Breast epithelium (tissue), 4 donors: ENCODE data around the gene TIFAB. TPM values are rescaled to one million over a fixed set of nuclear protein-coding genes. Genes with fewer than 3 reads are reported as not detected.

Source experiments
- DNase-seq, 2 donors: peaks; one replicate each; pipeline ENCODE4 v3.0.0-alpha.2; 2019; ENCODE audit warnings: low spot score in 2 of 2
- H3K27ac ChIP-seq, 2 donors: fragments of 200-600 bp; sonication (generic) in 1 of 2; one replicate each; pipeline ENCODE4 v1.5.1; 2016 to 2019; ENCODE audit warnings: mild to moderate bottlenecking in 1 of 2
- H3K27me3 ChIP-seq, 2 donors: fragments of 200-600 bp; sonication (generic) in 1 of 2; one replicate each; pipeline versions ENCODE4 v1.5.1 to v1.6.0; 2017 to 2019; ENCODE audit warnings: control low read depth in 1 of 2, mild to moderate bottlenecking in 1 of 2
- H3K36me3 ChIP-seq: fragments of 200-600 bp; one replicate; pipeline ENCODE4 v1.5.1; 2019
- H3K4me1 ChIP-seq, 2 donors: fragments of 200-600 bp; sonication (generic); one replicate each; pipeline ENCODE4 v1.5.1; 2016 to 2019; ENCODE audit warnings: control low read depth in 1 of 2
- H3K4me3 ChIP-seq, 3 donors: fragments of 200-600 bp; sonication (generic); 1 replicate in 2 of 3; 2 replicates in 1 of 3; pipeline ENCODE4 v1.5.1; 2016 to 2019; ENCODE audit warnings: mild to moderate bottlenecking in 3 of 3, moderate library complexity in 2 of 3
- H3K9me3 ChIP-seq, 2 donors: fragments of 200-600 bp; sonication (generic) in 1 of 2; one replicate each; pipeline ENCODE4 v1.5.1; 2016 to 2019; ENCODE audit warnings: control low read depth in 1 of 2
- POLR2A ChIP-seq: fragments of 450-650 bp; IDR thresholded peaks from one replicate; pipeline ENCODE4 v1.6.1; 2016; ENCODE audit warnings: antibody characterized with exemption, mild to moderate bottlenecking, moderate library complexity
- POLR2AphosphoS5 ChIP-seq, 3 donors: sonication (generic); formaldehyde crosslinking; IDR thresholded peaks; one replicate each; pipeline ENCODE4 v1.6.1; 2017; ENCODE audit warnings: antibody characterized with exemption in 3 of 3
- intact Hi-C: fragments of 100-400 bp; cut with DNase I; formaldehyde crosslinking; loops from one replicate; pipeline ENCODE4 v1.15.1; 2023; ENCODE audit warnings: low total_unique reads
- total RNA-seq, 3 donors: library from RNA; depleted of rRNA; stranded (reverse); fragments of >200 nt; gene quantifications; one replicate each; pipeline ENCODE4 v1.1.0, GENCODE V29; 2016
- TF ChIP-seq, protein P1 (sequence below), 3 donors: fragments of 450-650 bp; IDR thresholded peaks; one replicate each; pipeline ENCODE4 v1.5.1; 2016 to 2017; ENCODE audit warnings: antibody characterized with exemption in 3 of 3, mild to moderate bottlenecking in 3 of 3, moderate library complexity in 3 of 3

The TIFAB gene
- total RNA-seq, 3 donors from 2014 or later: not detected

GRCh38 chr5:135398855-135399793 is 53.0 kb downstream of the TIFAB start, which contains the start of gene MACROH2A1:
TSS of gene MACROH2A1 (minus strand) at chr5:135399231. CDS start at chr5:135389093, 10,138 bp downstream.
- TF ChIP-seq, protein P1, sequence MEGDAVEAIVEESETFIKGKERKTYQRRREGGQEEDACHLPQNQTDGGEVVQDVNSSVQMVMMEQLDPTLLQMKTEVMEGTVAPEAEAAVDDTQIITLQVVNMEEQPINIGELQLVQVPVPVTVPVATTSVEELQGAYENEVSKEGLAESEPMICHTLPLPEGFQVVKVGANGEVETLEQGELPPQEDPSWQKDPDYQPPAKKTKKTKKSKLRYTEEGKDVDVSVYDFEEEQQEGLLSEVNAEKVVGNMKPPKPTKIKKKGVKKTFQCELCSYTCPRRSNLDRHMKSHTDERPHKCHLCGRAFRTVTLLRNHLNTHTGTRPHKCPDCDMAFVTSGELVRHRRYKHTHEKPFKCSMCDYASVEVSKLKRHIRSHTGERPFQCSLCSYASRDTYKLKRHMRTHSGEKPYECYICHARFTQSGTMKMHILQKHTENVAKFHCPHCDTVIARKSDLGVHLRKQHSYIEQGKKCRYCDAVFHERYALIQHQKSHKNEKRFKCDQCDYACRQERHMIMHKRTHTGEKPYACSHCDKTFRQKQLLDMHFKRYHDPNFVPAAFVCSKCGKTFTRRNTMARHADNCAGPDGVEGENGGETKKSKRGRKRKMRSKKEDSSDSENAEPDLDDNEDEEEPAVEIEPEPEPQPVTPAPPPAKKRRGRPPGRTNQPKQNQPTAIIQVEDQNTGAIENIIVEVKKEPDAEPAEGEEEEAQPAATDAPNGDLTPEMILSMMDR (IDR thresholded peaks at IDR 0.05): no peak
- no peak for TF ChIP-seq POLR2A
- TF ChIP-seq POLR2AphosphoS5 (IDR thresholded peaks at IDR 0.05): peak in 2 of 3 donors; percentile 30 to 82
- peak within 1 kb of the TSS; percentile 71 to 98 (median 84) for H3K4me3 ChIP-seq
- peaks cover 0 to 16% of the 10 kb centered on the region in 2 donors for H3K4me1 ChIP-seq
- H3K27ac ChIP-seq: peak within 1 kb of the TSS; percentile 91 to 96
- H3K36me3 ChIP-seq: no peaks in the 10 kb centered on the region
- intact Hi-C loops: no loop called here
- no peaks in the 10 kb centered on the region for H3K27me3 ChIP-seq
- DNase-seq: peak; percentile 83 to 85
- H3K9me3 ChIP-seq: no peaks in the 10 kb centered on the region

- H3K4me3 ChIP-seq: peak overlapping the region; percentile 71 to 98 (median 84)
- intact Hi-C loops: no loop called here
- H3K27ac ChIP-seq: peak overlapping the region; percentile 91 to 96
- H3K9me3 ChIP-seq: no peaks in the 10 kb centered on the region
- DNase-seq: peak in 1 of 2 donors; percentile 55
- H3K36me3 ChIP-seq: no peaks in the 10 kb centered on the region
- no peaks in the 10 kb centered on the region for H3K27me3 ChIP-seq
- no peak for TF ChIP-seq POLR2A
- no peak for TF ChIP-seq POLR2AphosphoS5 (IDR thresholded peaks at IDR 0.05)
- TF ChIP-seq, protein P1 (IDR thresholded peaks at IDR 0.05): no peak
- H3K4me1 ChIP-seq: peaks cover 0 to 16% of the 10 kb centered on the region in 2 donors
These were observed 53.8 kb downstream of the TIFAB start for GRCh38 chr5:135398160-135398854.

Other genes with a start within 250 kb of the TIFAB start
- 100 to 1,000 TPM; 255 to 293 (median 272) TPM for gene MACROH2A1, start 53.1 kb downstream of the TIFAB start, total RNA-seq
- gene DCANP1, start 5.0 kb downstream of the TIFAB start, total RNA-seq: not detected
- gene NEUROG1, start 83.6 kb upstream of the TIFAB start, total RNA-seq: not detected
- 1,000 to 10,000 TPM in 1 of 3 donors, 10 to 100 TPM in 2; 45.5 to 1,054 (median 46.9) TPM for gene CXCL14, start 126.6 kb upstream of the TIFAB start, total RNA-seq